ENCODE data around the gene ARHGAP26.

ARHGAP26 gene

DNA sequence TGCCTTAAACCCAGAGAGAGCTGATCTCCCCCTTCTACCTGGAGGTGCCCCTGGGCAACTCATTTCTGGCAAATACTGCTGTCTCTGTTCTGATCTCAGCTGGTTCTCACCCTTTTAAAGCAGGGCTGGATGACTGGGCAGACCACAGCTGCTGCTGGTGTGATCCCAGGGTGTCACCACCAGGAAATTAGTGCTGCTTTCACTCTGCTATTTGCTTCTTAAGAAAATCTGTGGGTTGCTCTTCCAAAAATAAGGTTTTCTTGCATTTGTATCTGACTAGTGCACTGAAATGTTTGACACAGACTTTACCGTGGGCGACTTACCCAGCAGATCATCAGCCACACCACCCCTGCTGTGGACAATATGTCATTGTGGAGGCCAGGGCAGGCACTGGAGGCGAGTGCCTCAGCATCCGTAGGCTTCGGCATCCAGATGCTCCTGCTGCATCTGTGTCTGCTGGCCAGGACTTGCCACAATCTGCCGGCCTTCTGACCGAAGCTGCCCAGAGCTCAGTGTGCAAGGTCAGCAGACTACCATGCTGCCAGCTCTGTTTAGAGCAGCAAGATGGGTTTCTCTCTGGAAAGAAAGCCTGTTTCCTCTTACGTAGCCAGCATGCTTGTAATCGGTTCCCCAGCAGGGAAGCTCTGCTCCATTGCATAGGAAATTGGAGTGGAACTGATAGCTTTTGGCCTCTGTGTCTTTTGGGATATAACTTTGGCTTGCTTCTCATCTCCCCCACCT, 13.6 kb downstream of the ARHGAP26 start:
- Histone ChIP-seq H3K4me3 (no peak overlapping the region), H3K9me3 (no peaks in the 10 kb centered on the region), H3K36me3 (replicated peaks) (no peaks in the 10 kb centered on the region), H3K4me1 (no peaks in the 10 kb centered on the region), H3K27me3 (ENCODE audit: low read depth) (no peaks in the 10 kb centered on the region)
- no peak for DNase-seq (ENCODE audit: low spot score in 2 of 2)
- in situ Hi-C loops (cut with MboI; ENCODE audit: low sequenced_read_pairs), result no loop called here

DNA sequence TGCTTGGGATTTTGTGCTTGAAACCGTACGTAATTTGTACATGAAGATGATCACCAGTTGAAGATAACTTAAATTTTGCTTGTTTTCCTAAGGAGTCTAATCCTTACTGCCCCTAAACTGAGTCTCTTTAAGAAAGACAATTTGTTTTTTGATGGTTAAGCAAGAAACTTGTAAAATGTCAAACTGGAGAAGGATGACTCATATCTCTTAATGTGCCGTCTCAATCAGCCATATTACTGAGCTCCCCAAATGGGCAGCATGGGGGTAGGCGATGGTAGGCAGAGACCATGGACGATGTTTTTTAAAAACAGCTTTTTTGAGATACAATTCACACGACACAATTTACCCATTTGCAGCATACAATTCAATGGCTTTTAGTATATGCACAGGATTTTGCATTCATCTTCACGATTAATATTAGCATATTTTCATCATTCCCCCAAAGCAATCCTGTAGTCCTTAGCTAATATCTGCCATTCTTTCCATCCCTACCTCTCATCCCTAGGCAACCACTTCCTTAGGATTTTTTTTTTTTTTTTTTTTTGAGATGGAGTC, 14.3 kb downstream of the ARHGAP26 start:
- H3K4me3 ChIP-seq, result no peak overlapping the region
- no peaks in the 10 kb centered on the region for H3K36me3 ChIP-seq (replicated peaks)
- in situ Hi-C loops (cut with MboI; ENCODE audit: low sequenced_read_pairs), result no loop called here
- no peaks in the 10 kb centered on the region for H3K27me3 ChIP-seq (ENCODE audit: low read depth)
- no peaks in the 10 kb centered on the region for H3K4me1 ChIP-seq
- no peak for DNase-seq (ENCODE audit: low spot score in 2 of 2)
- H3K9me3 ChIP-seq, result no peaks in the 10 kb centered on the region

DNA sequence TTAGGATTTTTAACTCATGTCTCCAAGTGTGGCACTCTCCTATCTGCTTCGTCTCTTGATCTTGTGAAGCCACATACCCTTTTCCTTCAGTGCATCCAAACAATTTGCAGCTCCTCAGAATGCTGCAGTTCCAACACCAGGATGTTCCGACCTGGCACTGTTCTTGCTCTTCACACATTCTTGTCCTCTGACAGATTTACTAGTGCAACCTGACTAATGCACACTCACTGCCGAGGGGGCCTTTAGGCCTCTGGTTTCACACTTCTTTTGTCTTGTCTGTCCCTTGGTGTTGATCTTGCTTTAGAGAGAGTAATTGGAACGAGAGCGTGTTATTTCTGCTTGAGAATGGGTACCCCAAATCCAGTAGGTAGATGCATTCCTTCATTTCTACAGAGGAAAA, 15.0 kb downstream of the ARHGAP26 start:
- Histone ChIP-seq H3K36me3 (replicated peaks) (no peaks in the 10 kb centered on the region), H3K4me1 (no peaks in the 10 kb centered on the region), H3K4me3 (no peak overlapping the region), H3K27me3 (ENCODE audit: low read depth) (no peaks in the 10 kb centered on the region), H3K9me3 (no peaks in the 10 kb centered on the region)
- DNase-seq (ENCODE audit: low spot score in 2 of 2), result no peak
- in situ Hi-C loops (cut with MboI; ENCODE audit: low sequenced_read_pairs), result no loop called here

DNA sequence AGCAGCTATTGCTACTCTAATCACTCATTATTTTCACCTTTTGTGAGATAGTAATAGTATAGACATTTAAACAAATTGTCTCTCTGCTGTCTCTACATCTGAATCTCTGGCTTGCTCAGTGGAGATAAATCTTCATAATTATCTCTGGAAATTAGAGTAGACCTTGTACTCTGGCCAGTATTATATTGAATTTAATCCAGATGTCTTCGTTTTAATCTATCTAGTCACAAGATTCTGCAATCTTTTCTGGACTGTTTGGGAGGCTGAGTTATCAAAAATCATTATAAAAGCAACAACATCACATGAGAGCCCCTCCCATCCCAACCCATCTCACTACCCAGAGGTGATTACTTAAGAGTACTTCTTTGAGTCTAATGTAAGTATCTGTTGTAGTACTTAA, 19.0 kb downstream of the ARHGAP26 start:
- no peak for DNase-seq (ENCODE audit: low spot score in 2 of 2)
- in situ Hi-C loops (cut with MboI; ENCODE audit: low sequenced_read_pairs), result no loop called here
- Histone ChIP-seq H3K27me3 (ENCODE audit: low read depth) (no peaks in the 10 kb centered on the region), H3K9me3 (no peaks in the 10 kb centered on the region), H3K4me1 (no peaks in the 10 kb centered on the region), H3K36me3 (replicated peaks) (no peaks in the 10 kb centered on the region), H3K4me3 (no peak overlapping the region)

DNA sequence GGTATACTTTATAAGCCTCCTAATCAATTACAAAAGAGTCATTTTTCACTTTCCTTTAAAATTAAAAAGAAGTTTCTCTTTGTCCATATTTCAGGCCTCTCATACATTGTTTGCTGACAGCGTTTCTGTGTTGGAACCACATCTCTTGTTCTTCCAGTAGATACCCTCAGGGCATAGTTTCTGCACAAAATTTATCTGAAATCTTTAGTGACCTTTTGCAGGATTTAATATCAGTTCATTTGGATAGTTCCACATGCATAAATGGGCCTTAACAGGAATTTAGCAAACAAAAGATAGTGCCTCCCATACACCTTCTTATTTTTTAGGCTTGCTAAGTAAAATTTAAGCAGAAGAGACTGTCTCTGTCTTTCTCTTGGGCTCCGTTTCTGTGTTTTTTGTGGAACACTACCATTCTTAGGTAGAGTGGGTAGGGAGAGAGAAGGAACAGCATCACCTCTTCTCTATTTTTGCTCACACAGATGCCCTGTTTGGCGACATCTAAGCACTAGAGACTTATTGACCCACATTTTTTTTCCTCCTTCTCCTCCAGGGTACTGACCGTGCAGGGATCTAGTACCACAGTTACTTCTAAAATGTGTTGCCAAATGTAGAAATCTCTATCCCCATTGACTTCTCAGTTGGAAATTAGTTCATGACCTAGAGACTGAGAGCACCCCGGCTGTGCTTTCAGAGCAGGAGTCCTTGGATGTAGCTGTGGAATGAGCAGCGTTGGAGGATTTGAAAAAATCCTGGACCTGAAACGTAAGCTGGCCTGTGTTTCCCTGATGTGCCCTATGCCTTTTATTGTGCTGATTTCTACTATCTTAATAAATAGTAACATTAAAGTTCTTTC, 22.1 kb downstream of the ARHGAP26 start:
- Histone ChIP-seq H3K27me3 (ENCODE audit: low read depth) (no peaks in the 10 kb centered on the region), H3K9me3 (no peaks in the 10 kb centered on the region), H3K4me1 (no peaks in the 10 kb centered on the region), H3K4me3 (no peak overlapping the region), H3K36me3 (replicated peaks) (no peaks in the 10 kb centered on the region)
- in situ Hi-C loops (cut with MboI; ENCODE audit: low sequenced_read_pairs), result no loop called here
- DNase-seq (ENCODE audit: low spot score in 2 of 2), result no peak

DNA sequence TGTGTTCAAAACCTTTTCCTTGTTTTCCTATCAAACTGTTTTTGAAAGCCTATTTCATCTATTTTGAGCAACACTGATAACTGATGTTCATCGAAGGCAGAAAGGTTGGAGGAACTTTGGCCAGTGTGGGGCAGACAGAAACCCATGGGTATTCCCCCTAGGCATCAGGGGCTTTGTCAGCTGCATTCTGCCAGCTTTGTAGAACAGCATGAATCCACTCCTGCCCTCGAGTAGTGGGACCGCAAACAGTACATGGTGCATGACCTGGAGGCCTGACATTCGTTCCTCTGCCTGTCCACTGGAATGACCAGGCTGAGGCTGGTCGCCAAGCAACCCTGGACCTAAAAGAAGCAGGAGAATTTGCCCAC, 22.7 kb downstream of the ARHGAP26 start:
- H3K4me1 ChIP-seq, result no peaks in the 10 kb centered on the region
- in situ Hi-C loops (cut with MboI; ENCODE audit: low sequenced_read_pairs), result no loop called here
- no peaks in the 10 kb centered on the region for H3K36me3 ChIP-seq (replicated peaks)
- no peaks in the 10 kb centered on the region for H3K9me3 ChIP-seq
- H3K4me3 ChIP-seq, result no peak overlapping the region
- H3K27me3 ChIP-seq (ENCODE audit: low read depth), result no peaks in the 10 kb centered on the region
- DNase-seq (ENCODE audit: low spot score in 2 of 2), result no peak

DNA sequence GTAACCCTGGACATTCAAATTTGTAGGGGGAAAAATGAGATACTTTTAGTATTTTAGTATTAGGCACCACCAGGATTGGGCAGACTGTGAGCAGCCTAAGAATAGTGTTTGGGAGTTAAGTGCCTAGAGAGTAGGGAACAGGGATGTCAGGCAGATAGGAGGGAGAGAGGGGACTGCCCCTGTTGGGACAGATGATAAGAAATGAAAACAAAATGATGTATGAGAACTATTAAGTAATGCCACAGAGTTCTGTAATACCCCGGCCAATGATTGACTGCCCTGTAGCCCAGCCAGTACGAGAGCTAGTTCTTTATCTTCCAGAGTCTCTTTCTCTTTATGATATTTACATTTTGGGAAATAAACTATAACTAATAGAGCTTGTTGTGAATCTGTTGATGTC, 24.4 kb downstream of the ARHGAP26 start:
- Histone ChIP-seq H3K4me1 (no peaks in the 10 kb centered on the region), H3K4me3 (no peak overlapping the region), H3K27me3 (ENCODE audit: low read depth) (no peaks in the 10 kb centered on the region), H3K36me3 (replicated peaks) (no peaks in the 10 kb centered on the region), H3K9me3 (no peaks in the 10 kb centered on the region)
- no peak for DNase-seq (ENCODE audit: low spot score in 2 of 2)
- in situ Hi-C loops (cut with MboI; ENCODE audit: low sequenced_read_pairs), result no loop called here

DNA sequence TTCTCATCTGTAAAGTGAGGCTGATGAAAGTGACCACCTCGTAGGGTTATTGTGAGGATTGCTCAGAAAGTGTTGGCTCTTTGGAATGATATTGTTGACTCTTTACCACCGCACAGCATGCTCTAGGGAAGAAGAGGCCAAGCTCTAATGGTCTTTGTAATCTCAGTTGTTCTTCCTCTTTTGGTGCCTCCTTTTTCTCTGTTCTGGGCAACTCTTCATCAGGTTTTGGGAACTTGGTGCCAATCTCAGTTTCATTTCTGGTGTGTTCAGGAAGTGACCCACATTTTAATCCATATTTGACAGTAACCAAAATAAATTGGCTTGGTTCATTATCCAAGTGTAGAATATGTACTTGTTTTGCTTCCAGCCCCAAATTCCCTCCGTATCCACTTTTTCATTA, 25.1 kb downstream of the ARHGAP26 start:
- no peak overlapping the region for H3K4me3 ChIP-seq

DNA sequence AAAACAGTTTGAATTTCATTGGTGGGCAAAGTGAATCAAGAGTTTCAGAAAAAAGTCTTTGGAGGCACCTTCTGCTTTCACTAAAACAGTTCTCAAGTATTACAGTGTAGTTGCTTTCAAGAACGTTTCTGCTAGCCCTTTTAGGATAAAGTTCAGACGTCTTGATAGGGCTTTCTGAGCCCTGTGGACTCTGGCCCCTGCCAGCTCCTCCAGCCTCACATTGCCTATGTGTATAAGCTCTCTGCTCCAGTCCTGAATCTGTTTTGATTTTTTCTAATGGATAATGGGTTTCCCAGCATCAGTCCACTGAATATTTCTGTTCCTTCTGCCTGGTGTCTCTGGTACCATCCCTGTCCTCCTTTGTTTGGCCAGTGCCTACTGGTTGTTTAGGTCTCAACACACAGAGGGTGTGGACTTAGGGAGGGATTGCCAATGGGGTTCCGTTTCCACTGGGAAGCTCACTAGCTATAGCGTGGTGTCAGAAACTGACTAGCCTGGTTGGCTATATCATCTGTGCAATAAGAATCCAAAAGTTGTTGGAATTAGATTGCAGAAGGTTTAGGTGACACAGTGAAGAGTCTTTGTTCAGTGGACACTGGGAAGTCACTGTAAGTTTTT, 26.4 kb downstream of the ARHGAP26 start:
- Histone ChIP-seq H3K36me3 (replicated peaks) (no peaks in the 10 kb centered on the region), H3K27me3 (ENCODE audit: low read depth) (no peaks in the 10 kb centered on the region), H3K9me3 (no peaks in the 10 kb centered on the region), H3K4me3 (no peak overlapping the region), H3K4me1 (no peaks in the 10 kb centered on the region)
- in situ Hi-C loops (cut with MboI; ENCODE audit: low sequenced_read_pairs), result no loop called here
- DNase-seq (ENCODE audit: low spot score in 2 of 2), result no peak

More for the DNA sequence above, 25.1 kb downstream of the ARHGAP26 start:
- H3K36me3 ChIP-seq (replicated peaks), result no peaks in the 10 kb centered on the region
- H3K27me3 ChIP-seq (ENCODE audit: low read depth), result no peaks in the 10 kb centered on the region
- in situ Hi-C loops (cut with MboI; ENCODE audit: low sequenced_read_pairs), result no loop called here
- no peaks in the 10 kb centered on the region for H3K9me3 ChIP-seq
- DNase-seq (ENCODE audit: low spot score in 2 of 2), result no peak
- H3K4me1 ChIP-seq, result no peaks in the 10 kb centered on the region

DNA sequence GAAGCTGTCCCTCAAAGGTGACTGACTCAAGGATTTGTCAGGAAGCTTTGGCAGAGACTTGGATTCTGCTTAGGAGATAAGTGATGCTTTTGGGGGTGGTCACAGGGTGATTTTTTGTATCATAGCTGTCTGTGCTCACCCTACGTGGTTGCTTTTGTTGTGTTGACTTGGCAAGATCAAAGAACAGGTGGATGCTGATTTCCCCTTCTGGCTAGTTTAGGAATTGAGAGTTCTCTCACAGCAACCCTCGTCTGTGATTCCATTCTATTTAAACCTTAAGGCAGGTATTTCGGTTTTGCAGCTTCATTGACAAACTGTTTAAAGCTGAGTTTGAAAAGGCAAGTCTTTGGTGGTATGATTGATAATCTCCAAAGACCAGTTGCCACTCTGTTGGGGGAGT, 27.2 kb downstream of the ARHGAP26 start:
- Histone ChIP-seq H3K36me3 (replicated peaks) (no peaks in the 10 kb centered on the region), H3K9me3 (no peaks in the 10 kb centered on the region), H3K4me3 (no peak overlapping the region), H3K27me3 (ENCODE audit: low read depth) (no peaks in the 10 kb centered on the region), H3K4me1 (no peaks in the 10 kb centered on the region)
- in situ Hi-C loops (cut with MboI; ENCODE audit: low sequenced_read_pairs), result no loop called here
- DNase-seq (ENCODE audit: low spot score in 2 of 2), result no peak

DNA sequence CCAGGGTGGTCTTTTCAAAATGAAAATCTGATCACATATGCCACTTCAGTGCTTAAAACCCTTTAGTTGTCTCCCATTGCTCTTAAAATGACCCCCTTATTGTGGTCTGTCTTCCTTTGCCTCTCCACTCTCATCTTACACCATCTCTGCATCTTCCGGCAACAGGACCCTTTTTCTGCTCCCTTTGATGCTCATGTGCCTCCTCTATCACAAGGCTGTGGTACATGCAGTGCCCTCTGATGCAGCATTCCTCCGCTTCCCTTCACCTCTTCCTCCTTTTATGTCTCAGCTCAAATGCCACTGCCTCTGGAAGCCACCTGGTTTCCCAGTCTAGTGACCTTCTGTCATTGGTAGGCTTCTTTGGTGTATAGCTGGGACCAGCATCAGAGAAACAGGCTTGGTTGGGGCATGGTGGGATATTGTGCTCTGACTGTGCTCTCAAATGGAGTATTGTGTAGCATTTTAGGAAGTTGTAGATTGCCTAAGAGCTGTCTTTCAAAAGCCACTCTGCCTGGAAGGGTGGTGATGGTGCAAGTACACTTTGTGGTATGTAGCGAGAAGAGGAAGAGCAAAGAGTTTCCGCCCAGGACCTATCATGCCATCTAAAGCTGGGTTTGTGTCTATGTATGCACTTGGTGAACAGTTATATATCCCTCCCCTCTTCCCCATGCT, 28.1 kb downstream of the ARHGAP26 start:
- H3K4me1 ChIP-seq, result no peaks in the 10 kb centered on the region

DNA sequence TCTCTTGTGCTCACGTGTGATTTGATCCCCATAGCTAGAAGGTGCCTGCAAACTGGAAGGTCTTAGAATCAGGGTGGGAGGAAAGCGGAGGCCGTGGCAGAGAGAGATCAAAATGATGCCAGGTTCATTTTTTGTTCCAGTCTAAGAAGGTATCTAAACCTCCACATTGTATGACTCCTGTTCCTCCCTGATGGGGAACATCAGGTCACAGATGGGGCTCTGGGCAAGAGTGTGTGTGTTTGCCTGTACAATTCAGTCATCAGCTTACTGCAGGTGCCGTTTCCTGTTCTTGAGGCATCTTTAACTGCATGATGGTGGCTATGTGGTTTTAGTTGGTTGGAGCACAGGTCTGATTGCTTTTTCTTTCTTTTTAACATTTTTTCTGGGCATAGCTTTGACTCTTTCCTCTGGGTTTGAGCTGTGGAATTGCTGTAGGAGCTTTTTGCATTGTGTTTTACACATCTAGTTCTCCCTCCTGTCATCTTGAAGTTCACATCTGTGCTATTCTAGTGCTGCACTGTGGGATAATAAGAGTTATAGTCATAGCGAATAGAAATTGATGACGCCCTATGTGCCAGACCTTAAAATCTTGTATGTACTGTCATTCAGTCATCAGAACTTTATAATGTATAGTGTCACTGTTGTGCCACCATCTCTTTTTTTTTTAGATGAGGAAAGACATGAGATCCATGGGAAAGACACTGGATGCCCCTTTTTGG, 30.8 kb downstream of the ARHGAP26 start:
- in situ Hi-C loops (cut with MboI; ENCODE audit: low sequenced_read_pairs), result no loop called here
- no peak for DNase-seq (ENCODE audit: low spot score in 2 of 2)
- Histone ChIP-seq H3K4me3 (no peak overlapping the region), H3K27me3 (ENCODE audit: low read depth) (no peaks in the 10 kb centered on the region), H3K9me3 (no peaks in the 10 kb centered on the region), H3K36me3 (replicated peaks) (no peaks in the 10 kb centered on the region), H3K4me1 (no peaks in the 10 kb centered on the region)

More for the DNA sequence above, 28.1 kb downstream of the ARHGAP26 start:
- in situ Hi-C loops (cut with MboI; ENCODE audit: low sequenced_read_pairs), result no loop called here
- DNase-seq (ENCODE audit: low spot score in 2 of 2), result no peak
- no peaks in the 10 kb centered on the region for H3K27me3 ChIP-seq (ENCODE audit: low read depth)
- H3K4me3 ChIP-seq, result no peak overlapping the region
- H3K36me3 ChIP-seq (replicated peaks), result no peaks in the 10 kb centered on the region
- H3K9me3 ChIP-seq, result no peaks in the 10 kb centered on the region

DNA sequence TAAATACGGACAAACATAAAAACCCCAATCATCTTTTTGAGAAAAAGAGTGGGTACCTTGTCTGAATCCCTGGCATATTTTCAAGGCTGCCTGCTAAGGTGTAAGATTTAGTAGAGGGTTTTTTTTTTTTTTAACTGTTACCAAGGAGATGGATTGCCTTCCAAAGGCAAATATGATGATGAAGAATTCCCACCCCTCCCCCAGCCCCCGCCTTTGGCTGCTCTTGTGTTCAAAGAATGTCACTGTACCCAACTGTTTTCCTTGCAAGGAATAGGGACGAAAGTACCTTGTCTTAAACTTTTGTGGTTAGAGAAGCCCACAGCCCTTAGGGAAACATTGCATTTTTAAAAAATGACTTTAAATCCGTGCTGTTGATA, 31.3 kb downstream of the ARHGAP26 start:
- no peak for DNase-seq (ENCODE audit: low spot score in 2 of 2)
- Histone ChIP-seq H3K36me3 (replicated peaks) (no peaks in the 10 kb centered on the region), H3K4me3 (no peak overlapping the region), H3K27me3 (ENCODE audit: low read depth) (no peaks in the 10 kb centered on the region), H3K9me3 (no peaks in the 10 kb centered on the region), H3K4me1 (no peaks in the 10 kb centered on the region)
- in situ Hi-C loops (cut with MboI; ENCODE audit: low sequenced_read_pairs), result no loop called here
